Measurements from ENCODE around the gene TLR2. TPM values are rescaled to one million over a fixed set of nuclear protein-coding genes. Genes with fewer than 3 reads are reported as not detected.

The TLR2 gene
- total RNA-seq, 1 donor from 2014 or later, result 0.22 TPM

DNA sequence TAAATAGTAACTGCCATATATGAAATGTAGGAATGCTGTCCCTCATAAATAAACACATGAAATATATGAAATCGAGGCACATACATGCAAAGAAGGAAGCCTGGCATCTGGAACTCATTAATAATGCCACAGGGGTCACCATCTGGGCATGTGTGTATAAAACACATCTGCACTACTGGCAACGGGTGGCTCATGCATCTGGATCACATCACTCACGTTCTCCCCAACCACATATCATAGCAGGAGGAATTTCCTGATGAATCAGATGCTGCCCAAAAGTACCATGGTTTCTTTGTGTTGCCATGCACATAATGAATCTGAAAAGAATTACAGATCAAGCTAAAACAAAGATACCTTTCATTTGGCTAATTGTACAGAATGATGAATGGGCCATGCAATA is 47.2 kb downstream of the TLR2 start:
- no peak overlapping the region for H3K4me3 ChIP-seq
- no peaks in the 10 kb centered on the region for H4K20me1 ChIP-seq (ENCODE audit: low read depth)
- H3K9me3 ChIP-seq (ENCODE audit: low read depth), result no peaks in the 10 kb centered on the region
- H3F3A ChIP-seq (ENCODE audit: low read depth), result no peaks in the 10 kb centered on the region
- DNase-seq (ENCODE audit: low spot score), result no peak
- H3K27ac Mint-ChIP-seq, result peak overlapping the region; percentile 27
- H2AFZ ChIP-seq (replicated peaks), result no peak overlapping the region
- no peaks in the 10 kb centered on the region for H3K4me1 Mint-ChIP-seq
- H3K27me3 Mint-ChIP-seq (ENCODE audit: insufficient read depth, low read depth), result peaks cover 3% of the 10 kb centered on the region
- no peak overlapping the region for H3K27ac ChIP-seq
- TF ChIP-seq, protein P1, sequence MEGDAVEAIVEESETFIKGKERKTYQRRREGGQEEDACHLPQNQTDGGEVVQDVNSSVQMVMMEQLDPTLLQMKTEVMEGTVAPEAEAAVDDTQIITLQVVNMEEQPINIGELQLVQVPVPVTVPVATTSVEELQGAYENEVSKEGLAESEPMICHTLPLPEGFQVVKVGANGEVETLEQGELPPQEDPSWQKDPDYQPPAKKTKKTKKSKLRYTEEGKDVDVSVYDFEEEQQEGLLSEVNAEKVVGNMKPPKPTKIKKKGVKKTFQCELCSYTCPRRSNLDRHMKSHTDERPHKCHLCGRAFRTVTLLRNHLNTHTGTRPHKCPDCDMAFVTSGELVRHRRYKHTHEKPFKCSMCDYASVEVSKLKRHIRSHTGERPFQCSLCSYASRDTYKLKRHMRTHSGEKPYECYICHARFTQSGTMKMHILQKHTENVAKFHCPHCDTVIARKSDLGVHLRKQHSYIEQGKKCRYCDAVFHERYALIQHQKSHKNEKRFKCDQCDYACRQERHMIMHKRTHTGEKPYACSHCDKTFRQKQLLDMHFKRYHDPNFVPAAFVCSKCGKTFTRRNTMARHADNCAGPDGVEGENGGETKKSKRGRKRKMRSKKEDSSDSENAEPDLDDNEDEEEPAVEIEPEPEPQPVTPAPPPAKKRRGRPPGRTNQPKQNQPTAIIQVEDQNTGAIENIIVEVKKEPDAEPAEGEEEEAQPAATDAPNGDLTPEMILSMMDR (IDR thresholded peaks at IDR 0.05), result no peak
- no peak for TF ChIP-seq EZH2phosphoT487 (IDR thresholded peaks at IDR 0.05)
- TF ChIP-seq EZH2 (IDR thresholded peaks at IDR 0.05), result no peak
- H3K36me3 ChIP-seq, result no peaks in the 10 kb centered on the region
- H3K4me3 Mint-ChIP-seq, result no peak overlapping the region
- H3K9me3 Mint-ChIP-seq, result peaks cover under 1% of the 10 kb centered on the region
- no peaks in the 10 kb centered on the region for H3K4me1 ChIP-seq
- H3K27me3 ChIP-seq, result no peaks in the 10 kb centered on the region
- H3K36me3 Mint-ChIP-seq, result peaks cover 16% of the 10 kb centered on the region
- no peak overlapping the region for H3K9ac ChIP-seq
- no peak overlapping the region for H3K4me2 ChIP-seq
- no peaks in the 10 kb centered on the region for H3K79me2 ChIP-seq (ENCODE audit: low read depth)

DNA sequence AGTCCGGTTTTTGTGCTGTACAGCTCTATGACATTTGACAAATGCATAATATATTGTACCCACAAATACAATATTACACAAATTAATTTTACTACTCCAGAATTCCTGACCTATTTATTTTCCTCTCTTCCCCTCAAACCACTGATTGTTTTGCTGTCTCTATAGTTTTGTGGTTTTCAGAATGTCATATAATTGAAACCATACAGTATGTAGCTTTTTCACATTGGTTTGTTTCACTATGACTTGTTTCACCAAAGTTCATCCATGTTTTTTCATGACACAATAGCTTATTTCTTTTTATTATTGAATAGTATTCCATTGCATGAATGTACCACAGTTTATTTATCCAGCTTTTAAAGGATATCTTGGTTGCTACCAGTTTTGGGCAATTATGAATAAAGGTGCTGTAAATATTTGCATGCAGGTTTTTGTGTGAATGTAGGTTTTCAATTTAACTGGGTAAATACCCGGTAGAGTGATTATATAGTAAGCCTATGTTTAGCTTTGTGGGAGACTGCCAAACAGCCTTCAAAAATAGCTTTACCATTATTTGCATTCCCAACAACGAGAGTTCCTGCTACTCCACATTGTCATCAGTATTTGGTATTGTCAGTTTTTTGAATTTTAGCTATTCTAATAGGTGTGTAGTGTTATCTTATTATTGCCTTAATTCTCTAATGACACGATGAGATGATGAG is 49.8 kb downstream of the TLR2 start:
- Histone ChIP-seq H3K4me3 (no peak overlapping the region), H3K9me3 (ENCODE audit: low read depth) (no peaks in the 10 kb centered on the region), H3K27me3 (no peaks in the 10 kb centered on the region), H3K4me1 (no peaks in the 10 kb centered on the region), H3K9ac (no peak overlapping the region), H3F3A (ENCODE audit: low read depth) (no peaks in the 10 kb centered on the region), H3K27ac (no peak overlapping the region), H4K20me1 (ENCODE audit: low read depth) (no peaks in the 10 kb centered on the region), H3K4me2 (no peak overlapping the region), H2AFZ (replicated peaks) (no peak overlapping the region), H3K36me3 (peaks cover 4% of the 10 kb centered on the region), H3K79me2 (ENCODE audit: low read depth) (no peaks in the 10 kb centered on the region)
- Mint-ChIP-seq H3K4me3 (no peak overlapping the region), H3K9me3 (peaks cover 7% of the 10 kb centered on the region), H3K36me3 (peaks cover 20% of the 10 kb centered on the region), H3K4me1 (no peaks in the 10 kb centered on the region), H3K27me3 (ENCODE audit: insufficient read depth, low read depth) (peaks cover 2% of the 10 kb centered on the region), H3K27ac (no peak overlapping the region)
- TF ChIP-seq, protein P1 (IDR thresholded peaks at IDR 0.05), result no peak
- no peak for TF ChIP-seq EZH2 (IDR thresholded peaks at IDR 0.05)
- no peak for TF ChIP-seq EZH2phosphoT487 (IDR thresholded peaks at IDR 0.05)
- DNase-seq (ENCODE audit: low spot score), result no peak

- peaks cover 10% of the 10 kb centered on the region for H3K36me3 ChIP-seq
- H3K9me3 Mint-ChIP-seq, result peaks cover 17% of the 10 kb centered on the region
- no peak overlapping the region for H3K9ac ChIP-seq
- H3K4me3 ChIP-seq, result no peak overlapping the region
- no peaks in the 10 kb centered on the region for H3K4me1 ChIP-seq
- H3K4me1 Mint-ChIP-seq, result no peaks in the 10 kb centered on the region
- H3K27me3 ChIP-seq, result no peaks in the 10 kb centered on the region
- no peak overlapping the region for H3K4me3 Mint-ChIP-seq
- H3K79me2 ChIP-seq (ENCODE audit: low read depth), result no peaks in the 10 kb centered on the region
- no peak overlapping the region for H3K27ac ChIP-seq
- TF ChIP-seq EZH2phosphoT487 (IDR thresholded peaks at IDR 0.05), result no peak
- TF ChIP-seq EZH2 (IDR thresholded peaks at IDR 0.05), result no peak
- TF ChIP-seq, protein P1 (IDR thresholded peaks at IDR 0.05), result no peak
- H3K36me3 Mint-ChIP-seq, result peaks cover 28% of the 10 kb centered on the region
- no peak overlapping the region for H3K27ac Mint-ChIP-seq
- H2AFZ ChIP-seq (replicated peaks), result no peak overlapping the region
- H3K9me3 ChIP-seq (ENCODE audit: low read depth), result no peaks in the 10 kb centered on the region
- H3K4me2 ChIP-seq, result no peak overlapping the region
- peaks cover 2% of the 10 kb centered on the region for H3K27me3 Mint-ChIP-seq (ENCODE audit: insufficient read depth, low read depth)
- H4K20me1 ChIP-seq (ENCODE audit: low read depth), result no peaks in the 10 kb centered on the region
- H3F3A ChIP-seq (ENCODE audit: low read depth), result no peaks in the 10 kb centered on the region
- DNase-seq (ENCODE audit: low spot score), result no peak
Measured at GRCh38 chr4:153735906-153736461, 51.9 kb downstream of the TLR2 start.
